Testis (tissue), 3 donors: ENCODE measurements around the gene TOM1L2. TPM values are rescaled to one million over a fixed set of nuclear protein-coding genes. Genes with fewer than 3 reads are reported as not detected.

Experiments used
- DNase-seq: peaks from one replicate; pipeline ENCODE4 v3.0.0-alpha.2; 2019
- H3K27ac ChIP-seq, 2 donors: fragments of 200-600 bp; sonication (generic); one replicate each; pipeline ENCODE4 v1.5.1; 2019
- H3K27me3 ChIP-seq: fragments of 200-600 bp; sonication (generic); one replicate; pipeline ENCODE4 v1.5.1; 2019
- H3K36me3 ChIP-seq: fragments of 200-600 bp; sonication (generic); one replicate; pipeline ENCODE4 v1.5.1; 2017; ENCODE audit warnings: low read depth; ENCODE audit errors: missing control alignments
- H3K4me1 ChIP-seq: fragments of 200-600 bp; sonication (generic); one replicate; pipeline ENCODE4 v1.5.1; 2019
- H3K4me3 ChIP-seq, 2 donors: fragments of 200-600 bp; sonication (generic); one replicate each; pipeline ENCODE4 v1.5.1; 2017 to 2019
- H3K9me3 ChIP-seq: fragments of 200-600 bp; sonication (generic); one replicate; pipeline ENCODE4 v1.5.1; 2017
- POLR2A ChIP-seq: fragments of 450-650 bp; IDR thresholded peaks from one replicate; pipeline ENCODE4 v1.6.1; 2017; ENCODE audit warnings: antibody characterized with exemption, mild to moderate bottlenecking, moderate library complexity
- WGBS, 2 donors: methylation state at CpG; one replicate each; pipeline ENCODE4 v1.1.5; 2018; 5-methylcytosine and 5-hydroxymethylcytosine counted together
- intact Hi-C: fragments of 100-400 bp; cut with DNase I; formaldehyde crosslinking; loops from one replicate; pipeline ENCODE4 v1.15.1; 2023; ENCODE audit warnings: low total_unique reads
- polyA plus RNA-seq: library from polyadenylated mRNA; stranded (reverse); fragments of 350-450 nt; fragmentation: Illumina TruSeq; extraction: RNeasy Lipid Tissue Mini Kit (QIAGEN cat#74804); gene quantifications from one replicate; pipeline ENCODE4 v1.2.3, GENCODE V29; 2014; ENCODE audit warnings: low read depth, low replicate concordance; ENCODE audit not compliant: insufficient read depth
- total RNA-seq, 2 donors: library from RNA; depleted of rRNA; stranded (reverse); fragments of >200 nt; gene quantifications; one replicate each; pipeline ENCODE4 v1.2.3, GENCODE V29; 2016
- TF ChIP-seq, protein P1 (sequence below), 3 experiments: fragments of 450-650 bp in 2 of 3; fragments of 200-600 bp in 1 of 3; sonication (generic) in 1 of 3; IDR thresholded peaks; one replicate each; pipeline ENCODE4 v1.5.1; 2016 to 2019; ENCODE audit warnings: antibody characterized with exemption in 3 of 3, mild to moderate bottlenecking in 2 of 3, moderate library complexity in 1 of 3

The TOM1L2 gene
- total and polyA plus RNA-seq, 3 donors from 2014 or later = 92.4 to 221 (median 218) TPM

DNA sequence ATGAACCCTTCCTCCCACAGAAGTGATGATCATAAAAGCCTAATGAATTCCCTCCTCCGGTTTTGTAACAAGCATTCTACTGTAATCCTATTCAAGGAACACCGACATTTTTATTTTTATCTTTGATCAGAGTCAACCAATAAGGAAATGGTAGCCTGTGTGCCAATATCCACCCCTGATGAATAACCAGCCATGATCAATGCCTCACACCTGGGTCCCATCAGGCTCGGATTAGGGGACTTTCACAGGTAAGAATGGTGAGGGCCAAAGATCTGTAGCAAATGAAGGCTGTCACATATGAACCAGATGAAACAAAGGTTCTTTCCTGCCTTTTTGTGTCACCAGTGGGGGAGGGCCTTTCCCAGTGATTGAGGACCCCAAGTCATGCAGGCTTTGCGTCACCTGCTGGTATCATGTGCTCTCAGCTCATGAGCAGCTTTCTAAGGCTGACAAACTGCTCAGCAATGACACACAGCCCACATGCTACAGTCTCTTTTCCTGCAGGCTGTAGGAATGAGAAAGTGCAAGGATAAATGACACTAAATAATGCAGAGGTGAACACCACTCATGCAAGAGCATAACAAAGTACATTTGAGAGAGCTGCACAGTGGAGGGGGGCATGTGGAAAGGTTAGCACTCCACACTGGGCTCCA, 34.9 kb downstream of the TOM1L2 start:
- Histone ChIP-seq H3K4me1 (peaks cover 70% of the 10 kb centered on the region), H3K36me3 (no peaks in the 10 kb centered on the region), H3K27ac (peak overlapping the region in 1 of 2 donors; percentile 26), H3K4me3 (no peak overlapping the region), H3K27me3 (no peaks in the 10 kb centered on the region), H3K9me3 (no peaks in the 10 kb centered on the region)
- TF ChIP-seq, protein P1, sequence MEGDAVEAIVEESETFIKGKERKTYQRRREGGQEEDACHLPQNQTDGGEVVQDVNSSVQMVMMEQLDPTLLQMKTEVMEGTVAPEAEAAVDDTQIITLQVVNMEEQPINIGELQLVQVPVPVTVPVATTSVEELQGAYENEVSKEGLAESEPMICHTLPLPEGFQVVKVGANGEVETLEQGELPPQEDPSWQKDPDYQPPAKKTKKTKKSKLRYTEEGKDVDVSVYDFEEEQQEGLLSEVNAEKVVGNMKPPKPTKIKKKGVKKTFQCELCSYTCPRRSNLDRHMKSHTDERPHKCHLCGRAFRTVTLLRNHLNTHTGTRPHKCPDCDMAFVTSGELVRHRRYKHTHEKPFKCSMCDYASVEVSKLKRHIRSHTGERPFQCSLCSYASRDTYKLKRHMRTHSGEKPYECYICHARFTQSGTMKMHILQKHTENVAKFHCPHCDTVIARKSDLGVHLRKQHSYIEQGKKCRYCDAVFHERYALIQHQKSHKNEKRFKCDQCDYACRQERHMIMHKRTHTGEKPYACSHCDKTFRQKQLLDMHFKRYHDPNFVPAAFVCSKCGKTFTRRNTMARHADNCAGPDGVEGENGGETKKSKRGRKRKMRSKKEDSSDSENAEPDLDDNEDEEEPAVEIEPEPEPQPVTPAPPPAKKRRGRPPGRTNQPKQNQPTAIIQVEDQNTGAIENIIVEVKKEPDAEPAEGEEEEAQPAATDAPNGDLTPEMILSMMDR (IDR thresholded peaks at IDR 0.05) = no peak
- TF ChIP-seq POLR2A = no peak
- no peak for DNase-seq
- WGBS, 2 donors = 57 to 77% methylated on average over 4 of the region's 4 CpGs
- intact Hi-C loops = no loop called here

DNA sequence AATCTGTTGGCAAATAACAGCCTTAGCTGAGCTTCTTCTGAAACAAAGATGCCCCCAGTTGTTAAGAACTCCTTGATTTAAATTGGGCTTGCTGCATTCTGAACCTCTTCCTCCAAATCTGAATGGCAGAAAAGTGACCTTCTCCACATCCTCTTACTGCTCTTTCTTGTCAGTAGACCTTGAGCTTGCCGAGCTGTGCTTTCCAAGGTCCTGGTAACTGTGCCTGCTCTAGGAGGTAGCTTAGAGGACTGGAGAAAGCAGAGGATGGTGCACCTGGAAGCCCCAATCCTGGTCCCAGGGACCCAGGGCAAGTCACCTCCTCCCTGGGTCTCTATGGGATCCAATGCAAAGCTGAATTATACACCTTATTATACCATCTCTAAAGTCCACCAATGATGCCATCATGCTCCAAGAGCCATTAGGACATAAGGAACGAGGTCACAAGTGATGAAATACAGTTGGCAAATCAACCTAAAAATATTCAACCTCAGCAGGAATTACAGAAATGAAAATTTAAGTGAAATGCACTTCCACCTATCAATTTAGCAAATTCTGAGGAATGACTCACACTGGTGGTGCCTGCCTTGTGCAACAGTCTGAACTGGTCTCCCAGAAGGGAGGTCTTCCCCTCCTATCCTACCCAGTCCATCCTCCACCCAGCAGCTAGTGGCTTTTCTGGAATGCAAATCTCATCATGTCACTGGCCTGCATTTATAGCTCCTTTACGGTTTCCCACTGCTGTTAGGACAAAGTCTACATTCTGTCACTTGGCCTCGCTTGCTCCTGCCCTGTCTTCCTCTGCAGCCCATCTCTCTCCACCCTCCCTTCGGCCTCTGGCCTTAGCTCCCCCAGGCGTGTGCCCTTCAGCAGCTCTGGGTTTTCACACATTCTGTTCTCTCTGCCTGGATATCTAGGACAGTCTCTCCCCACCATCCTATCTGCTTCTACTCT, 36.6 kb downstream of the TOM1L2 start:
- Histone ChIP-seq H3K4me3 (no peak overlapping the region), H3K36me3 (no peaks in the 10 kb centered on the region), H3K4me1 (peaks cover 53% of the 10 kb centered on the region), H3K27me3 (no peaks in the 10 kb centered on the region), H3K27ac (no peak overlapping the region), H3K9me3 (no peaks in the 10 kb centered on the region)
- no peak for DNase-seq
- 54 to 63% methylated on average over 6 of the region's 6 CpGs for WGBS, 2 donors
- no peak for TF ChIP-seq POLR2A
- TF ChIP-seq, protein P1 (IDR thresholded peaks at IDR 0.05) = no peak
- intact Hi-C loops = no loop called here

DNA sequence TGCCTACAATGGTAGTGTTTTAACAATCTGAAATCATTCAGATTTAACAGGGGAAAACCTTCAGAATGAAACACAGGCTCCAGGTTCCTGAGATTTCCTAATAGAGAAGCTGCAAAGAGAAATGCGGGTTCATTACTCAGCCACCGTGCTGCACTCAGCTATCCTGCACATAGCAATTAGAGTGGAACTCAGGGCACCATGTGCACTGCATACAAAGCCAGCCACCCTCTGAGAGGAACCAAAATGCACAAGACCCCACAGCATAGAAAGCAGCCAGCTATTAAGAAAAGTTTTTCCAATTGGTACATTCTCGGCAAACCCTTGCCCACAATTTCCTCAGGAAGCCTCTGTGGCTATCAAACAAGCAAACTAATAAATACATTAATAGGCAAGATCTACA, 37.4 kb downstream of the TOM1L2 start:
- WGBS, 2 donors = 69 to 75% methylated on average over 3 of the region's 3 CpGs
- no peaks in the 10 kb centered on the region for H3K9me3 ChIP-seq
- peaks cover 51% of the 10 kb centered on the region for H3K4me1 ChIP-seq
- TF ChIP-seq, protein P1 (IDR thresholded peaks at IDR 0.05) = no peak
- TF ChIP-seq POLR2A = no peak
- no peak overlapping the region for H3K4me3 ChIP-seq
- no peaks in the 10 kb centered on the region for H3K36me3 ChIP-seq
- H3K27ac ChIP-seq = peak overlapping the region in 1 of 2 donors; percentile 33
- no peak for DNase-seq
- no peaks in the 10 kb centered on the region for H3K27me3 ChIP-seq
- intact Hi-C loops = no loop called here

DNA sequence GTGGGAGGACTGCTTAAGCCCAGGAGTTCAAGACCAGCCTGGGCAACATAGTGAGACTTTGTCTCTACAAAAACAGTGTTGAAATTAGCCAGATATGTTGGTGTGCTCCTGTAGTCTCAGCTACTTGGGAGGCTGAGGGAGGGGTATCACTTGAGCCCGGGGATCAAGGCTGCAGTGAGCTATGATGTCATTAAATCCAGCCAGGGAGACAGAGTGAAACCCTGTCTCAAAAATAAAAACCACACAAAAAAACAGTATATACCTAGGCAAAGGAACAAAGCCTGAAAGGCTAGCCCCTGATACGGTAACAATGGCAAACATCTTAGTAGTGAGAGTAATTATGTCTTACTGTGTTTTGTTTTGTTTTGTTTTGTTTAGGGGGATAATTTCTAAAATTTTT, 38.0 kb downstream of the TOM1L2 start:
- Histone ChIP-seq H3K27ac (peak overlapping the region in 1 of 2 donors; percentile 33), H3K9me3 (no peaks in the 10 kb centered on the region), H3K4me1 (peaks cover 55% of the 10 kb centered on the region), H3K27me3 (no peaks in the 10 kb centered on the region), H3K4me3 (no peak overlapping the region), H3K36me3 (no peaks in the 10 kb centered on the region)
- no peak for DNase-seq
- WGBS, 2 donors = 78 to 80% methylated on average over 2 of the region's 2 CpGs
- intact Hi-C loops = no loop called here
- TF ChIP-seq, protein P1 (IDR thresholded peaks at IDR 0.05) = no peak
- no peak for TF ChIP-seq POLR2A
